ENCODE results near the gene MVK. TPM values are rescaled to one million over a fixed set of nuclear protein-coding genes. Genes with fewer than 3 reads are reported as not detected.

MVK gene
- total and polyA plus RNA-seq, 2 of the 4 experiments (the other 2 are of a cell fraction), result 6.6 to 11.5 TPM

DNA sequence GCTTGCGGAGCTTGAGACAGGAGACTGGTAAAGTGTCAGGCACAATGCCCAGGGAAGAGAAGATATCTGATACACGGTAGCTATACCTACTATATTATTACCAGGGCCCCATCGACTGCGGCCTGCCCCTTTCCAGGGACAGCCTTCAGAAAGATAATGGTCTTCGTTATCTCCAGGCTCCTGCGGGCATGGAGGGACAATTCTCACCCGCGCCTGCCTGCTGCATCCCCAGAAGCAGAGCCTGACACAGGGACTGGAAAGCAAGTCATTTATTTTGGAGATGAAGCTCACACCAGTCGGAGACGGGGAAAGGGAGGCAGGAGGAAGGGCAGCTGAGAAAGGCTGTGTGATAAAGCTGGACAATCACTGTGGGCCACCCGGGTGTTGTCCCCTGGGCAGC, 72.1 kb downstream of the MVK start:
- ATAC-seq (ENCODE audit: low read depth) (no peak), DNase-seq (no peak)
- Histone ChIP-seq H3K36me3 (ENCODE audit: control insufficient read depth, insufficient read depth, low read length) (no peaks in the 10 kb centered on the region), H3K9me3 (ENCODE audit: control insufficient read depth, insufficient read depth, low read length) (no peaks in the 10 kb centered on the region), H2BK5ac (ENCODE audit: low read depth, low read length, poor library complexity, severe bottlenecking) (no peak overlapping the region), H3K27me3 (ENCODE audit: control insufficient read depth, insufficient read depth, low read length) (peaks cover 40% of the 10 kb centered on the region), H2AK9ac (replicated peaks; ENCODE audit: low read depth, low read length, poor library complexity) (no peak overlapping the region), H4K20me1 (ENCODE audit: insufficient read depth, low read length) (no peaks in the 10 kb centered on the region), H3K56ac (ENCODE audit: extremely low read depth, insufficient read depth, low read length) (no peak overlapping the region), H3K9me1 (ENCODE audit: insufficient read depth, low read length) (no peaks in the 10 kb centered on the region), H3K14ac (replicated peaks; ENCODE audit: low read depth, low read length) (no peak overlapping the region), H3K4me2 (ENCODE audit: low read depth, low read length) (no peak overlapping the region), H4K5ac (ENCODE audit: low read depth, low read length) (no peak overlapping the region), H4K8ac (ENCODE audit: low read depth in 2 of 2, low read length in 2 of 2) (no peak overlapping the region), H4K91ac (ENCODE audit: insufficient read depth, low read depth, low read length) (no peak overlapping the region), H2BK15ac (ENCODE audit: low read depth, low read length) (no peak overlapping the region), H3K18ac (ENCODE audit: low read depth, low read length) (no peak overlapping the region), H2BK20ac (ENCODE audit: low read depth, low read length) (no peak overlapping the region), H2BK120ac (ENCODE audit: low read depth, low read length) (no peak overlapping the region), H3K4me1 (ENCODE audit: control insufficient read depth, insufficient read depth, low read length) (no peaks in the 10 kb centered on the region), H3K4me3 (ENCODE audit: insufficient read depth, low read depth, low read length) (no peak overlapping the region), H3K9ac (ENCODE audit: low read depth, low read length) (no peak overlapping the region), H3K23ac (ENCODE audit: low read depth, low read length) (no peak overlapping the region), H2AFZ (replicated peaks; ENCODE audit: low read length, poor library complexity) (no peak overlapping the region), H2AK5ac (ENCODE audit: low read depth, low read length) (no peak overlapping the region), H3K79me1 (ENCODE audit: low read depth in 1 of 2, low read length in 2 of 2) (no peaks in the 10 kb centered on the region), H3K27ac (ENCODE audit: insufficient read depth, low read length) (no peak overlapping the region), H3K4ac (ENCODE audit: low read depth, low read length) (no peak overlapping the region)
- intact Hi-C loops (cut with micrococcal nuclease) (no loop called here), dilution Hi-C loops (cut with HindIII; ENCODE audit: low sequenced_read_pairs, unreplicated experiment) (no loop called here), in situ Hi-C loops (cut with MboI; ENCODE audit: low sequenced_read_pairs) (no loop called here)
- no TSS peak for BruUV-seq (replicated peaks)
- CTCF ChIA-PET, result no interaction called here
- TF ChIP-seq POLR2A (IDR thresholded peaks at IDR 0.05; ENCODE audit: low read depth, low read length) (no peak), SMC3 (IDR thresholded peaks at IDR 0.05; ENCODE audit: low read depth, low read length) (no peak), BHLHE40 (IDR thresholded peaks at IDR 0.05; ENCODE audit: low read depth, low read length) (no peak), RCOR1 (IDR thresholded peaks at IDR 0.05; ENCODE audit: insufficient replicate concordance, low read length) (no peak), CHD1 (IDR thresholded peaks at IDR 0.05; ENCODE audit: low read depth, low read length) (no peak), NFE2L2 (IDR thresholded peaks at IDR 0.05; ENCODE audit: low read depth, low read length) (no peak)
- TF ChIP-seq, protein P1, sequence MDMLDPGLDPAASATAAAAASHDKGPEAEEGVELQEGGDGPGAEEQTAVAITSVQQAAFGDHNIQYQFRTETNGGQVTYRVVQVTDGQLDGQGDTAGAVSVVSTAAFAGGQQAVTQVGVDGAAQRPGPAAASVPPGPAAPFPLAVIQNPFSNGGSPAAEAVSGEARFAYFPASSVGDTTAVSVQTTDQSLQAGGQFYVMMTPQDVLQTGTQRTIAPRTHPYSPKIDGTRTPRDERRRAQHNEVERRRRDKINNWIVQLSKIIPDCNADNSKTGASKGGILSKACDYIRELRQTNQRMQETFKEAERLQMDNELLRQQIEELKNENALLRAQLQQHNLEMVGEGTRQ (IDR thresholded peaks at IDR 0.05; ENCODE audit: low read depth, low read length), result no peak
- TF ChIP-seq, protein P2, sequence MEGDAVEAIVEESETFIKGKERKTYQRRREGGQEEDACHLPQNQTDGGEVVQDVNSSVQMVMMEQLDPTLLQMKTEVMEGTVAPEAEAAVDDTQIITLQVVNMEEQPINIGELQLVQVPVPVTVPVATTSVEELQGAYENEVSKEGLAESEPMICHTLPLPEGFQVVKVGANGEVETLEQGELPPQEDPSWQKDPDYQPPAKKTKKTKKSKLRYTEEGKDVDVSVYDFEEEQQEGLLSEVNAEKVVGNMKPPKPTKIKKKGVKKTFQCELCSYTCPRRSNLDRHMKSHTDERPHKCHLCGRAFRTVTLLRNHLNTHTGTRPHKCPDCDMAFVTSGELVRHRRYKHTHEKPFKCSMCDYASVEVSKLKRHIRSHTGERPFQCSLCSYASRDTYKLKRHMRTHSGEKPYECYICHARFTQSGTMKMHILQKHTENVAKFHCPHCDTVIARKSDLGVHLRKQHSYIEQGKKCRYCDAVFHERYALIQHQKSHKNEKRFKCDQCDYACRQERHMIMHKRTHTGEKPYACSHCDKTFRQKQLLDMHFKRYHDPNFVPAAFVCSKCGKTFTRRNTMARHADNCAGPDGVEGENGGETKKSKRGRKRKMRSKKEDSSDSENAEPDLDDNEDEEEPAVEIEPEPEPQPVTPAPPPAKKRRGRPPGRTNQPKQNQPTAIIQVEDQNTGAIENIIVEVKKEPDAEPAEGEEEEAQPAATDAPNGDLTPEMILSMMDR (conservative IDR thresholded peaks at IDR 0.05; ENCODE audit: low read depth, low read length), result no peak
- WGBS, 2 experiments (ENCODE audit: extremely low coverage in 2 of 2, insufficient read length in 1 of 2), result 20% methylated on average over 2 of the region's 11 CpGs; no CpG with 5 or more reads in 1 of the 2 experiments
- POLR2A ChIA-PET (ENCODE audit: unreplicated experiment), result no interaction called here

Other genes with a start within 250 kb of the MVK start
- not detected in 2 replicates for gene MYO1H, start 225.9 kb upstream of the MVK start, total RNA-seq (2012; rRNA removed)
- not detected in 2 replicates for gene MYO1H, start 225.9 kb upstream of the MVK start, polyA plus RNA-seq (2012; rRNA removed)
- 72.1 and 77.2 TPM in 2 replicates for gene KCTD10, start 96.5 kb upstream of the MVK start, total RNA-seq (2012; rRNA removed)
- 82.8 and 88.4 TPM in 2 replicates for gene KCTD10, start 96.5 kb upstream of the MVK start, polyA plus RNA-seq (2012; rRNA removed)
- gene UBE3B, start 96.2 kb upstream of the MVK start, total RNA-seq (2012; rRNA removed), result 18.8 and 19.4 TPM in 2 replicates
- gene UBE3B, start 96.2 kb upstream of the MVK start, polyA plus RNA-seq (2012; rRNA removed), result 24.3 and 24.9 TPM in 2 replicates
- gene MMAB, start 290 bp upstream of the MVK start, total RNA-seq (2012; rRNA removed), result 14.2 and 16.5 TPM in 2 replicates
- gene MMAB, start 290 bp upstream of the MVK start, polyA plus RNA-seq (2012; rRNA removed), result 16.9 and 17.3 TPM in 2 replicates
- under 0.01 TPM in 2 replicates for gene FAM222A, start 140.0 kb downstream of the MVK start, total RNA-seq (2012; rRNA removed)
- gene FAM222A, start 140.0 kb downstream of the MVK start, polyA plus RNA-seq (2012; rRNA removed), result 0.32 and 0.43 TPM in 2 replicates